Anterior cingulate cortex (tissue), 58 donors: ENCODE measurements around the gene TENT4B.
A peak's percentile ranks its signal among the peaks of the same experiment; 100 is the strongest.
"Not testable (repeated sequence)": the region's sequence is repeated elsewhere in the genome, so short reads cannot be mapped to it uniquely, and the experiment has no call there.

ENCODE experiments used
- DNase-seq, 58 donors: peaks; one replicate each; lab custom pipeline; 2025; lab: John Stamatoyannopoulos, UW

The TENT4B gene

DNA sequence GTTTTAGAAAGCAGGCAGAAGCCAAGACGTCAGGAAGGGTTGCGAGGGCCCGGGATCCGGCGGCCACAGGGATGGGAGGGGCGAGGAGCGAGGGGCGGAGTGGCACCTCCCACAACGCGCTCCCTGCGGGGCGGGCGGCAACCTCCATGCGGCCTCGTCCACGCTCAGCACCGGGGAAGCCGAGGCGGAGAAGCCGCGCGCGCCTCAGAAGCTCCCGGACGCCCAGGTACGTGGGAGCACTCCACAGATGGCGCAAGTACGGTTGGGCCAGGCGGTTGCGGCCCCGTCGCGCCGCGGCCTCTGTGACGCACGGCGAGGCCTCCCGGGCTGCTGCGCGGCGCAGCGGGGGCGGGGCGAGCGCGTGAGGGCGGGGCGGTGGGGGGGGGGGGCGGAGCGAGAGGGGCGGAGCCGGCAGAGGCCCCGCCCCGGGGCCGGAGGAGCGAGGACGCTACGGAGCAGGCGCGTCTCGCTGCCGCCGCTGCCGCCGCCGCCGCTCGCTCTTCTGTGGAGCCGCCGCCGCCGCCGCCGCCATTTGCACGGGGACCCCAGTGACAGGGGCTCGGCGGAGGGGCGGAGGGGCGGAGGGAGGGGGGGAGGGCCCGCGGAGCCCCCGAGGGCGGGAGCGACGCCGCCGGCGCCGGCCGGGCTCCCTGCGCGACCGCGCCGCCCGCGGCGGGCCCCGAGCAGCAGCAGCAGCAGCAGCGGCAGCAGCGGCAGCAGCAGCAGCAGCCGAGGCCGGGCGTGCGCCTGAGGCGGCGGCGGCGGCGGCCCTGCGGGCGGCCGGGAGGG is at the start of gene TENT4B:
TSS of gene TENT4B (plus strand) at position 500 of the 789 bp plus-strand sequence. CDS start 316 bp downstream, outside the sequence.
- peak; percentile 45 to 94 (median 84) for DNase-seq

DNA sequence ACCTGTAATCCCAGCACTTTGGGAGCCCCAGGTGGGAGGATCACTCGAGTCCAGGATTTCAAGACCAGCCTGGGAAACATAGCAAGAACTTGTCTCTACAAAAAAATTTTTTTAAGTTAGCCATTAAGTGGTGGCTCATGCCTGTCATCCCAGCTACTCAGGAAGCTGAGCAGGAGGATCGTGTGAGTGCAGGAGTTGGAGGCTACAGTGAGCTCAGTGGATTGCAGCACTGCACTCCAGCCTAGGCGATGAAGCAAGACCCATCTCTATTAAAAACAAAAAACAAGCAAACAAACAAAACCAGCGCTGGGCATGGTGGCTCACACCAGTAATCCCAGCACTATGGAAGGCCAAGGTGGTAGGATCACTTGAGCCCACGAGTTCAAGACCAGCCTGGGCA is 49.3 kb upstream of the TENT4B start:
- no peak for DNase-seq

DNA sequence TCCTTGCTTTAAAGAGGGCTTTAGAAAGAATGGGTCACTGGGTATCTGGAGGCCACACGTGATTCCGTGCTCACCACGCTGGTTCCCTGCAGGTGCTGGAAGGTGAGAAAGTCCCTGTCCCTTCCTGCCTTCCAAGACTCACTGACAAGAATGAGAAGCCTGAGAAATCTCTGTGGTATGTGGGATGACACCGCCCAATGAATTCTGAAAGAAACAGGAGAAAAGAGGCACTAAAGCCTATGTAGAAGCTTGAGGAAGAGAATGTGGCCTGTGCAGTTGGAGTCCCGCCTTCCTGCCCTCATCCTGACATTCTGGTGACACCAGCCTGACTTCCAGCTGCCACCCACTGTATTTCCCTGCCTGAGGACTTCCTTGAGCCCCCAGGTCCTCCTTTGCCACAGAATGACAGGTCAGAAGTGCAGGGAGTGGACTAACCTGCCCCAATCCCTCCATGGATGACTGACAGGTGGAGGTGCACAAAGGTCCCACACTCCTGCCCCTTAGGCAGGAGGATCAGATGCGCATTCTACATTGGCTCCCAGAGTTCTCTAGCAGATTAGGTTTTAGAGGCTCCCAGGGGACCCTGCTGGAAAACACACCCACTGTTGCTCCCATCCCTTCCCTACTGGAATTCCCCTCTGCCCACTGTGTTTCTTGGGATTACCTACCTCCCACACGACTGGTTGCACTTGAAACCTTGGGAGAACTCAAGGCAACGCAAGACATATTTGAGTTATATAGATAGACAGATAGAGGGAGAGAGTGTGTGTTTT is 38.6 kb upstream of the TENT4B start:
- no peak for DNase-seq

DNA sequence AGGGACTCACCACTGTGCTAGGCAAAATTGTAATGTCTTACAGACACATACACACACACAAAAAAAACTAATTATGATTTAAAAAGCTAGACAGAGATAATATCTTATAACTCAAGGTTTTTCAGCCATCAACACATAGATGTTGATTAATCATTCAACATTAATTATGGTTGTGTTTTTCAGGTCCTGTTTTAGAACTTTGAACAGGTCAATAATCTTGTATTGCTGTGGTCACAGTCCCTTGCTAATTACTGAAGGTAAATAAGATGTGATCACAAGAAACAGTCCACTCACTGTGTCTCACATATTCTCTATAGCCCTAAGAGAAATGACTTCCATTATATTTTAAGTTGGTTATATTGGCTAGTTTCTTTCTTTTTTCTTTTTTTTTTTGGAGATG is 32.4 kb upstream of the TENT4B start:
- no peak for DNase-seq

DNA sequence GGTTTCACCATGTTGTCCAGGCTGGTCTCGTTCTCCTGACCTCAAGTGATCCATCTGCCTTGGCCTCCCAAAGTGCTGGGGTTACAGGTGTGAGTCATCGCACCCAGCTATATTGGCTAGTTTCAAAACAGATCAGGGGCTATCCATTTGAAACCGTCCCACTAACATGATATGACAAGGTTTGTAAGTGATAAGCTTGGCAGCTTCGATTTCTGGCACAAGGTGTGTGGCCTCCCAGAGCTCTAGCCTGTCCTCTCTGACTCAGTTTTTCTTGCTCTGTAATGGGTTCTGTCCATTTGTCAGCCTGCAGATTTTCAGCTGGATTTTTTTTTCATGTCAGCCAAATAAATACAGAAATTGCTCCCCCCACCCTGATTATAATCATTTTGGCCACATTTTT is 31.8 kb upstream of the TENT4B start:
- no peak for DNase-seq

DNA sequence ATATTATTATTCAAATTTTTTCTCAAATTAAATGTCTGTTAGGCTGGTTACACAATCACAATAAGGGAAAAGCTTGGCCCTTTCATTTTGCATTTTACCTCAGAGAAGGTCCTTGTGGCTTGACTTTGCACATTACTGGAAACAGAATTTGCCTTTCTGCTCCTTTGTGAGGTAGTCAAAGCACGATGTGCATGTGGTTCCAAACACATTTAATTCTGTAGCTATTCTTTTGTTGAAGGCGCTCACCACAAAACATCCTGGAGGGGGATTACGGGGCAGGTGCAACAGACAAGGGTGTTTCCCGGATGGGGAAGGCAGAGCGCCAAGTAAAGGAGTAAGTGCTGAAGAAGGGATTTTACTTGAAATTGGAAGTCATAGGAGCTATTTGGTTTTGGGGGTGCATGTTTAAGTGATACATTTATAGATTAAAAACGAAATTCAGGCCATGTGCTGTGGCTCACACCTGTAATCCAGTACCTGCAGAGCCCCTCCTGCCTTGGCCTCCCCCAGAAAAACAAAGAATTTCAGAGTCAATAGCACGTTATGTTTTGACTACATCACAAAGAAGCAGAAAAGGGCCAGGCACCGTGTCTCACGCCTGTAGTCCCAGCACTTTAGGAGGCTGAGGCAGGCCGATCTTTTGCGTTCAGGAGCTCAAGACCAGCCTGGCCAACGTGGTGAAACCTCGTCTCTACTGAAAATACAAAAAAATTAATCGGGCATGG is 31.2 kb upstream of the TENT4B start:
- DNase-seq: no peak

DNA sequence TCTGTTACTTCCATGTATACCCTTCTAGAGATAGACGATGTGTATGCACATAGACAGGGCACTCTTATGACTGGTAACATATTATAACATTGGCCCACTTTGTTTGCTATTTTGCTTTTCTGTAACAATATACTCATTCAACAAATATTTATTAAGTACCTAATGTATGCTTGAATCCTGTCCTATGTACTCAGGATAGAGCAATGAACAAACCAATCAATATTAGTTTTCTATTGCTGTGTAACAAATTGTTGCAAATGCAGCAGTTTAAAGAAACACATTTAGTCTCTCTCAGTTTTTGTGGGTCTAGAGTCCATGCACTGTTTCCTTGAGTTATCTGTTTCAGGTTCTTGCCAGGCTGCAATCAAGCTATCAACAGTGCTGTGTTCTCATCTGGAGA is 29.7 kb upstream of the TENT4B start:
- DNase-seq: no peak

DNA sequence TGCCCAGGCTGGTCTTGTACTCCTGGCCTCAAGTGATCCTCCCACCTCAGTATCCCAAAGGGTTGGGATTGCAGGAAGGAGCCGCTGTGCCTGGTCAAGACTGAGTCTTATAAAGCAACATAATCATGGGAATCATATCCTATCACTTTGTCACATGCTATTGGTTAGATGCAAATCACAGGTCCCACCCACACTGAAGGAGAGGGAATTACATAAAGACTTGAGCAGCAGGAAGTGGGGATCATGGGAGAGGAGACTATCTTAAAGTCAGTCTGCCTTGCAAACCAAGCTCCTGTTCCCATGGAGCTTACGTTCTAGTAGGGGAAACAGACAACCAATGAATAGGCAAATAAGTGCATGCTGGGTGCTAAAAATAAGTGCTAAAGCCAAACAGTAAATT is 28.3 kb upstream of the TENT4B start:
- no peak for DNase-seq

DNA sequence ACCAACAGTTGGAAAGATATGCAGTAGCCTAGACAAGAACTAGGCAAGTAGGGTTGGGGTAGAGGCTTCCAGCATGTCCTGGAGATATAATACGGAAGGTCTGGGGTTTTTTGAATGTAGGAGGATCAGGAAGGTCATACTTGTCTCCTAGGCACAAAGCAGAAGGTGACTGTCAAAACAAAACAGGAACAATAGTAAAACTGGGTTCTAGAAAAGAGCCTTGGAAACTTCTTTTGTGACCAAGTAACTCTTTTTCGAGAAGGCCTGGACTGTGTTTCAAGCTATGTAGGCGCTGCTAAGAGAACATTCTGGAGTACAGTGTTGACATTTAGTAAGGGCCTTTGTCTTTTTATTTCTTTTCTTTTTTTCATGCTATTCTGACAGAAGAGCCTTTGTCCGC is 26.9 kb upstream of the TENT4B start:
- DNase-seq: no peak

DNA sequence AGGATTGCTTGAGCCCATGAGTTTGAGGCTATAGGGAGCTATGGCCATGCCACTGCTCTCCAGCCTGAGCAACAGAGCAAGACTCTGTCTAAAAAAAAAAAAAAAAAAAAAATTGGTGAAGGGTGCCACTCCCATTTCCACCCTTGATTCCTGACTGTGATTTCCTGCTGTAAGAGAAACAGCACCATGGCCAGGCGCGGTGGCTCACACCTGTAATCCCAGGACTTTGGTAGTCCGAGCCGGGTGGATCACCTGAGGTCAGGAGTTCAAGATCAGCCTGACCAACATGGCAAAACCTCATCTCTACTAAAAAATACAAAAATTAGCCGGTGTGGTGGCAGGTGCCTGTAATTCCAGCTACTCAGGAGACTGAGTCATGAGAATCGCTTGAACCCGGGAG is 20.5 kb upstream of the TENT4B start:
- DNase-seq: not testable (repeated sequence)

DNA sequence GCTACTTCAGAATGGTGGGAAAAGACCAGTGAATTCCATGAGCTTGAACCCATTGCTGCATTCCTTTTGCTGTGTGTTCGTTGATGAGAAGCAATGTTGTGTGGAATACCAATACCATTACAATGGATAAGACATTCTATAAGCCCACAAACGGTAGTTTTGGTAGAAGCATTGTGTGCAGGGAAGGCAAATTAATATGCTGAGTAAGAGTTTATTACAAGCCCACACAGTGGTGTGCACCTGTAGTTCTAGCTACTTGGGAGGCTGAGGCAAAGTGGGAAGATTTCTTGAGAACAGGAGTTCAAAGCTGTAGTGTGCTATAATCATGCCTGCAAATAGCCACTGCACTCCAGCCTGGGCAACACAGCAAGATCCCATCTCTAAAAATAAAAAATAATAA is 19.9 kb upstream of the TENT4B start:
- no peak for DNase-seq

DNA sequence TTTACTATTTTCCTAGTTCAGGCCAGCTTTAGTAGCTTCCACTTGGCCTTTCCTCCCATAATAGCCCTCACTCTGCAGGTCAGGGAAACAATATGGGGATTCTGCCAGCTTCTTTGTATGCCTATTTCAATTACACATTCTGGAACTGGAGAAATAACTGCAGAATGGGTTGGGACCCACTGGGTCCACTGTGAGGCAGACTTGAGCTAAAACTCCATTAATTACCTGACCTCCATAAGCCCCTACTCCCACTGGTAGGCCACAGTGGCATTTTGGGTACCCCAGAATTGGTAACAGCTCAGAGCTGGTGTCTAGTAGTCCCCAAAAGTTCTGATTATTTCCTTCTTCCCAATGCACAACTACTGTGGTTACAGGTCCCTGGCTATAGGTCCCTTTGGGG is 16.7 kb upstream of the TENT4B start:
- DNase-seq: no peak

DNA sequence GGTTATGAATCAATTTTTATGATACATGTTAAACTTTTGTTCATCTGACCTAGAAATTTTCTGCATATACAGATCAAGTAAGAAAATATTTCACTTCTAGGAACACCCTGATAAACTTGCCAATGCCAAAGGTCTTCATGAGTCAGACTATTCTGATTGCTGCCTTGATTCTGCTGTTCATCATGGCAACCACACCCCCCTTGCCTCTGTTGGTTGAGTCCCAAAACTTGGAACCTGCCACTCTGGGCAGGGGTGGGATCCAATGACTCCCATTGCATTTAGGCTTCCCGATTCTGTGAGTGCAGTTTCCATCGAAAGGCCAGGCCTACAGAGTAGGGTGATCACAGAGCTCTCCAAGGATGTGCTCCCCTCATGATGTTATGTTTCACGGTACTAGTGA is 15.8 kb upstream of the TENT4B start:
- no peak for DNase-seq

DNA sequence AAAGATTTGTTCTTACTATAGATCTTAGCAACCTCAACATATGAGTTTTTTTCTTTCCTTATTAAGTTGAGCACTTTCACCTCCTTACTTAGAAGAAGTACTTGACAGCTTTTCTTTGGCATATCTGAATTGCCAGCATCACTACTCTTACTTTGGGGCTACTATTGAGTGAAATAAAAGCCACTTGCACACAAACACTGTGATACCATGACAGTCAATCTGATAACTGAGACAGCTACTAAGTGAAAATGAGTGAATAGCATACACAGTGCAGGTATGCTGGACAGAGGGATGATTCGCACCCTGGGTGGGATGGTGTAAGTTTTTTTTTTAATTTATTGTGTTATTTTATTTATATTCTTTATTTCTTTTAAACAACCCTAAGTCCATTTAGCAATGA is 13.5 kb upstream of the TENT4B start:
- DNase-seq: no peak

DNA sequence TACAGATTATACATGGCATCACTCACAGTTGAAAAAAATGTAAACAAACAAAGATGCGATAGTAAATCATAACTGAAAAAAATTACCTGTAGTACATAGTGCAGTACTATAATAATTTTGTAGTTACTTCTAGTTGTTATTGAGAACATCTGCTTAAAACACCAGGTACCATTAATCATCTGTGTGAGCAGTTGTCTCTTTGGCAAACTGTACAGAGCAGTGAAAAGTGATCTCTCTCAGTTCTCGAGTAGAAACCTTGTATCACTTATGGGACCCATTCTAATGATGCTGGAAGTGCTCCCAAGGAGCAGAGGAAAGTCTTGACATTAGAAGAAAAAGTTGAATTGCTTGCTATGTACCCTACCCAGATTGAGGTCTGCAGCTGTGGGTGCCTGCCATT is 8.9 kb upstream of the TENT4B start:
- DNase-seq: no peak

DNA sequence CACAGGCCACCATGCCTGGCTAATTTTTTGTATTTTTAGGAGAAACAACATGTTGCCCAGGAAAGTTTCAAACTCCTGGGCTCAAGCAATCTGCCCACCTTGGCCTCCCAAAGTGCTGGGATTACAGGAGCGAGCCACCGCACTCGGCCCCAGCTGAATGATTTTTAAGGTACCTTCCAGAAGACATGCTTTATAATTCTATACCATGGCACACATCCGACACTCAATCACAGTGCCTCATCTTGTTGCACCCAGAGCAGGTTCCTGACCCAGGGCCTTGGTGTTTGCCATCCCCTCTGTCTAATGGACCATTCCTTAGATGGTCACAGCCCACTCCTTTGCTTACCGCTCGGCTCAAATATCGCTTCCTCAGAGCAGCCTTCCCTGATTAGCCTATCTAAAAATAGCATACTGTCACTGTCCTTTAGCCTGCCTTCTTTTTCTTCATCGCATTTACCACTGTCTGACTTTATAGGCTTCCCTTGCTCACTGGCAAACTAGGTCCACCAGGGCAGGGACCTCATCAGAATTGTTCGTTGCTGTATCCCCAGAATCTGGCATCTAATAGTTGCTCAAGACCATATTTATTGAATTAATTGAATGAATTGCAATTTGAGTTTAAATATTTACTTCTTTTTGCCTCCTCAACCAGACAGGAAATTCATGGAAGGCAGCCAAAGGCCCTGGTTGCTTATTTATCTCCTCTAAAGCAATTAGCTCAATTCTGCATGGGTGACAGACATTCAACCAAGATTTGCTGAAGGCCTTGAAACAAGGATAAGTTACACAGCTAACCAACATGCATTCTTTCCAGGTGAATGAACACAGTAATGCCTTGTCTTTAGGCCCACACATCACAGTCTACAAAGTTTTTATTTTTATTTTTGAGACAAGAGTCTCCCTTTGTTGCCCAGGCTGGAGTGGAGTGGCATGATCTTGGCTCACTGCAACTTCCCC is 6.3 kb upstream of the TENT4B start:
- no peak for DNase-seq

DNA sequence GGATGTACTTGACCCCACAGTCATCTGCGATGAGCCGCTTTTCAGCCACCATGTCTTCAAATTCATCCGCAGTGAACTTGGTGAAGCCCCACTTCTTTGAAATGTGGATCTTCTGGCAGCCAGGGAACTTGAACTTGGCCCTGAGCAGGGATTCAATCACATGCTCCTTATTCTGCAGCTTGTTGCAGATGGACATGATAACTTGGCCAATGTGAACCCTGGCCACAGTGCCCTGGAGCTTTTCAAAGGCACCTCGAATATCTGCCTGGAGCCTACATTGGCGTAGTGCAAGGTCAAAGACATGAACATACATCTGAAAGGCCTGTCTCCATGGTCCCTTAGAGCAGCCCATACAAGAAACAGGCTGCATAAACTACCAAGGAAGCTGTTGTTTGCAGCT is 1.8 kb upstream of the TENT4B start:
- no peak for DNase-seq

DNA sequence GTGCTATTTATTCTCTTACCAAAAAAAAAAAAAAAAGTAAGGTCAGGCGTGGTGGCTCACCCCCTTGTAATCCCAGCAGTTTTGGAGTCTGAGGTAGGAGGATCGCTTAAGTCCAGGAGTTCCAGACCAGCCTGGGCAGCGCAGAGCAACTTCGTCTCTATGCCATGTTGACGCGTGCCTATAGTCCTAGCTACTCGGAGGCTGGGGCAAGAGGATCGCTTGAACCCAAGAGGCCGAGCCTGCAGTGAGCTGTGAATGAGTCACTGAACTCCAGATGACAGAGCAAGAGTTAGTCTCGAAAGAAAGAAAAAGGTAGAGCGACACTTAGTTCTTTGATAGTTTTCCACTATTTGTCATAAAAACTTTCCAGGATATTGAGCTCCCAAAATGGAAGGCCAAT is 1.4 kb upstream of the TENT4B start:
- DNase-seq: no peak

DNA sequence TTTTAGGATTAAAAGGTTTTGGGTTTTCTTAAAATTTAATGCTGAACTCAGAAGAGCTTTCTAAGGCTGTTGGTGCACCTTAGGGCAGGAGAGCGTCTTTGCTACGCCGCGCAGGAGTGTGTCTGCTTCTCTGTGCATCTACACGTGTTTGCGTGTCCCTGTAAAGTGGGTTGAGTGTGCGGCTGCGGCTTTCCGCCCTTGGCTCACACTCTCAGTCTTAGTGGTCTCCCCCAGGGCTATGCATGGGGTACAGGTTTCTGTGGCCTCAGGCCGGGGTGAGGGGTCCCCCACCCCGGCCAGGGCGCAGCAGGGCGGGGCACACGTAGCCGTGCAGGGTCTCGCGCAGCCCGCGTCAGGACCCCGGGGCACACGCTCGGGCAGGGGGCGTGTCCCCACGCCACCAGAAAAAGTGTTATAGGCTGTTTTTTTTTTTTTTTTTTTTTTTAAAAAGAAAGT is 727 bp upstream of the TENT4B start:
- DNase-seq: peak in 30 of 58 donors; percentile 14 to 62 (median 40)
